PC-9 (cell line): Measurements from ENCODE around the gene OR8H3. TPM values are rescaled to one million over a fixed set of nuclear protein-coding genes. Genes with fewer than 3 reads are reported as not detected.

Experiments used
- Bru-seq: library from RNA; stranded (reverse); fragments of 400-500 nt; gene quantifications from one replicate; lab custom pipeline; 2021; lab: Mats Ljungman, UMichigan
- BruChase-seq, 2 experiments: library from RNA; stranded (reverse); fragments of 400-500 nt; gene quantifications; one replicate each; lab custom pipeline; 2021; lab: Mats Ljungman, UMichigan
- BruUV-seq: library from RNA; stranded (reverse); fragments of 400-500 nt; replicated peaks from 2 replicates; lab custom pipeline; 2021; lab: Mats Ljungman, UMichigan
- CTCF ChIA-PET: fragments of 300-600 bp; sonication (Branson Sonifier 250); formaldehyde crosslinking; loops from one replicate; lab custom pipeline; 2022; ENCODE audit warnings: antibody characterized with exemption; lab: Charles Lee
- POLR2A ChIA-PET: fragments of 300-600 bp; sonication (Branson Sonifier 250); formaldehyde crosslinking; loops from one replicate; lab custom pipeline; 2022; ENCODE audit warnings: antibody characterized with exemption; ENCODE audit not compliant: unreplicated experiment; lab: Charles Lee
- DNase-seq, 2 experiments: peaks; one replicate each; pipeline versions ENCODE4 v3.0.0 to v3.0.0-alpha.2; 2015 to 2022; ENCODE audit warnings: mixed read lengths in 1 of 2
- H2AFZ ChIP-seq: fragments of 200-600 bp; sonication (generic); 2 replicates; pipeline ENCODE4 v1.8.1; 2017; ENCODE audit warnings: antibody characterized with exemption
- H3F3A ChIP-seq: fragments of 200-600 bp; sonication (generic); 2 replicates; pipeline ENCODE4 v1.8.1; 2017; ENCODE audit warnings: antibody characterized with exemption, mild to moderate bottlenecking, low read depth; ENCODE audit not compliant: insufficient read depth
- H3K27ac ChIP-seq: fragments of 200-600 bp; sonication (generic); 2 replicates; pipeline ENCODE4 v1.6.1; 2016; ENCODE audit warnings: mixed run types
- H3K27me3 ChIP-seq: fragments of 200-600 bp; sonication (generic); 2 replicates; pipeline ENCODE4 v1.6.1; 2016; ENCODE audit warnings: low read depth, mixed run types; ENCODE audit not compliant: insufficient read depth
- H3K36me3 ChIP-seq: fragments of 200-600 bp; sonication (generic); 2 replicates; pipeline ENCODE4 v1.6.1; 2016; ENCODE audit warnings: low read depth, mixed run types
- H3K4me1 ChIP-seq: fragments of 200-600 bp; sonication (generic); replicated peaks from 2 replicates; pipeline ENCODE4 v1.6.1; 2016; ENCODE audit warnings: mixed run types; ENCODE audit not compliant: insufficient read depth
- H3K4me2 ChIP-seq: fragments of 200-600 bp; sonication (generic); 2 replicates; pipeline ENCODE4 v1.6.1; 2017; ENCODE audit warnings: mixed run types
- H3K4me3 ChIP-seq: fragments of 200-600 bp; sonication (generic); 2 replicates; pipeline ENCODE4 v1.6.1; 2016; ENCODE audit warnings: mixed run types
- H3K79me2 ChIP-seq: fragments of 200-600 bp; sonication (generic); 2 replicates; pipeline ENCODE4 v1.6.1; 2017; ENCODE audit warnings: low read depth, mixed run types
- H3K9me2 ChIP-seq: fragments of 200-600 bp; sonication (generic); 2 replicates; pipeline ENCODE4 v1.8.1; 2017; ENCODE audit warnings: mild to moderate bottlenecking; ENCODE audit not compliant: insufficient read depth
- H3K9me3 ChIP-seq: fragments of 200-600 bp; sonication (generic); 2 replicates; pipeline ENCODE4 v1.8.1; 2016; ENCODE audit warnings: low read depth; ENCODE audit not compliant: insufficient read depth
- H4K20me1 ChIP-seq: fragments of 200-600 bp; sonication (generic); 2 replicates; pipeline ENCODE4 v1.8.1; 2017; ENCODE audit not compliant: insufficient read depth
- EZH2 ChIP-seq: fragments of 200-600 bp; sonication (generic); IDR thresholded peaks from 2 replicates; pipeline ENCODE4 v1.8.0; 2017; ENCODE audit warnings: antibody characterized with exemption, low read depth
- intact Hi-C: fragments of 100-400 bp; cut with micrococcal nuclease; formaldehyde crosslinking; loops from one replicate; pipeline ENCODE4 v1.10.0; 2022; ENCODE audit not compliant: unreplicated experiment
- long read RNA-seq: library from polyadenylated mRNA; stranded (forward); transcript quantifications from one replicate; pipeline ENCODE4 v2.0.0, GENCODE V29; 2022
- total RNA-seq: library from RNA; stranded (reverse); gene quantifications from 2 replicates; pipeline ENCODE4 v1.2.3, GENCODE V29; 2021
- TF ChIP-seq, protein P1 (sequence below): fragments of 200-600 bp; sonication (generic); conservative IDR thresholded peaks from 2 replicates; pipeline ENCODE4 v1.6.1; 2017; ENCODE audit warnings: mixed run types, antibody characterized with exemption, mild to moderate bottlenecking, moderate library complexity

OR8H3 gene
- total RNA-seq (not detected in 2 replicates), Bru-seq, nascent RNA (not detected), BruChase-seq, experiment 1, labeled RNA remaining after a 2-hour chase (not detected), BruChase-seq, experiment 2, labeled RNA remaining after a 6-hour chase (not detected)
- long read RNA-seq, result 0 reads

GRCh38 chr11:56122073-56122472 is at the start of gene OR8H3:
OR8H3 (plus strand) TSS chr11:56122373; CDS start chr11:56122373, 0 bp downstream.
- Histone ChIP-seq H3K4me2 (no peak within 1 kb of the TSS), H3K4me3 (no peak within 1 kb of the TSS), H3K27me3 (no peaks in the 10 kb centered on the region), H3F3A (no peaks in the 10 kb centered on the region), H3K27ac (no peak within 1 kb of the TSS), H3K36me3 (no peaks in the 10 kb centered on the region), H3K9me3 (no peaks in the 10 kb centered on the region), H3K9me2 (no peaks in the 10 kb centered on the region), H3K4me1 (no peaks in the 10 kb centered on the region), H2AFZ (no peak within 1 kb of the TSS), H4K20me1 (no peaks in the 10 kb centered on the region), H3K79me2 (no peaks in the 10 kb centered on the region)
- intact Hi-C loops, result no loop called here
- TF ChIP-seq, protein P1, sequence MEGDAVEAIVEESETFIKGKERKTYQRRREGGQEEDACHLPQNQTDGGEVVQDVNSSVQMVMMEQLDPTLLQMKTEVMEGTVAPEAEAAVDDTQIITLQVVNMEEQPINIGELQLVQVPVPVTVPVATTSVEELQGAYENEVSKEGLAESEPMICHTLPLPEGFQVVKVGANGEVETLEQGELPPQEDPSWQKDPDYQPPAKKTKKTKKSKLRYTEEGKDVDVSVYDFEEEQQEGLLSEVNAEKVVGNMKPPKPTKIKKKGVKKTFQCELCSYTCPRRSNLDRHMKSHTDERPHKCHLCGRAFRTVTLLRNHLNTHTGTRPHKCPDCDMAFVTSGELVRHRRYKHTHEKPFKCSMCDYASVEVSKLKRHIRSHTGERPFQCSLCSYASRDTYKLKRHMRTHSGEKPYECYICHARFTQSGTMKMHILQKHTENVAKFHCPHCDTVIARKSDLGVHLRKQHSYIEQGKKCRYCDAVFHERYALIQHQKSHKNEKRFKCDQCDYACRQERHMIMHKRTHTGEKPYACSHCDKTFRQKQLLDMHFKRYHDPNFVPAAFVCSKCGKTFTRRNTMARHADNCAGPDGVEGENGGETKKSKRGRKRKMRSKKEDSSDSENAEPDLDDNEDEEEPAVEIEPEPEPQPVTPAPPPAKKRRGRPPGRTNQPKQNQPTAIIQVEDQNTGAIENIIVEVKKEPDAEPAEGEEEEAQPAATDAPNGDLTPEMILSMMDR, result no peak
- TF ChIP-seq EZH2, result no peak
- DNase-seq, result no peak
- BruUV-seq, result no TSS peak
- CTCF ChIA-PET, result no interaction called here
- POLR2A ChIA-PET, result no interaction called here

- Histone ChIP-seq H3K36me3 (no peaks in the 10 kb centered on the region), H3K4me3 (no peak overlapping the region), H3K4me1 (no peaks in the 10 kb centered on the region), H3K4me2 (no peak overlapping the region), H3K9me3 (no peaks in the 10 kb centered on the region), H2AFZ (no peak overlapping the region), H3K27me3 (no peaks in the 10 kb centered on the region), H3K79me2 (no peaks in the 10 kb centered on the region), H4K20me1 (no peaks in the 10 kb centered on the region), H3K9me2 (no peaks in the 10 kb centered on the region; the same call in 1 of the 2 replicates), H3F3A (no peaks in the 10 kb centered on the region), H3K27ac (no peak overlapping the region)
- no TSS peak for BruUV-seq
- no peak for DNase-seq
- intact Hi-C loops, result no loop called here
- CTCF ChIA-PET, result no interaction called here
- POLR2A ChIA-PET, result no interaction called here
- TF ChIP-seq EZH2, result no peak
- TF ChIP-seq, protein P1, result no peak
These were observed 32.5 kb upstream of the OR8H3 start for GRCh38 chr11:56089697-56090096.

GRCh38 chr11:56093008-56093407 is 29.2 kb upstream of the OR8H3 start, which contains the start of gene OR8I2:
OR8I2 (plus strand) TSS chr11:56093308; CDS start chr11:56093308, 0 bp downstream.
- H3F3A ChIP-seq, result no peaks in the 10 kb centered on the region
- ChIA-PET POLR2A (no interaction called here), CTCF (no interaction called here)
- TF ChIP-seq, protein P1, result no peak
- no peak for TF ChIP-seq EZH2
- H3K79me2 ChIP-seq, result no peaks in the 10 kb centered on the region
- H2AFZ ChIP-seq, result no peak within 1 kb of the TSS; the same call in 1 of the 2 replicates
- no peak within 1 kb of the TSS for H3K4me2 ChIP-seq
- no peaks in the 10 kb centered on the region for H3K9me3 ChIP-seq
- no peak for DNase-seq
- H4K20me1 ChIP-seq, result no peaks in the 10 kb centered on the region
- H3K9me2 ChIP-seq, result no peaks in the 10 kb centered on the region; the same call in 1 of the 2 replicates
- H3K27ac ChIP-seq, result no peak within 1 kb of the TSS
- BruUV-seq, result no TSS peak
- H3K36me3 ChIP-seq, result no peaks in the 10 kb centered on the region
- intact Hi-C loops, result no loop called here
- H3K27me3 ChIP-seq, result no peaks in the 10 kb centered on the region
- H3K4me3 ChIP-seq, result no peak within 1 kb of the TSS
- H3K4me1 ChIP-seq, result no peaks in the 10 kb centered on the region
